ENCODE results near the gene KIF21B. TPM values are rescaled to one million over a fixed set of nuclear protein-coding genes. Genes with fewer than 3 reads are reported as not detected.

The KIF21B gene
- polyA plus RNA-seq, 1 experiment: 0.24 TPM

DNA sequence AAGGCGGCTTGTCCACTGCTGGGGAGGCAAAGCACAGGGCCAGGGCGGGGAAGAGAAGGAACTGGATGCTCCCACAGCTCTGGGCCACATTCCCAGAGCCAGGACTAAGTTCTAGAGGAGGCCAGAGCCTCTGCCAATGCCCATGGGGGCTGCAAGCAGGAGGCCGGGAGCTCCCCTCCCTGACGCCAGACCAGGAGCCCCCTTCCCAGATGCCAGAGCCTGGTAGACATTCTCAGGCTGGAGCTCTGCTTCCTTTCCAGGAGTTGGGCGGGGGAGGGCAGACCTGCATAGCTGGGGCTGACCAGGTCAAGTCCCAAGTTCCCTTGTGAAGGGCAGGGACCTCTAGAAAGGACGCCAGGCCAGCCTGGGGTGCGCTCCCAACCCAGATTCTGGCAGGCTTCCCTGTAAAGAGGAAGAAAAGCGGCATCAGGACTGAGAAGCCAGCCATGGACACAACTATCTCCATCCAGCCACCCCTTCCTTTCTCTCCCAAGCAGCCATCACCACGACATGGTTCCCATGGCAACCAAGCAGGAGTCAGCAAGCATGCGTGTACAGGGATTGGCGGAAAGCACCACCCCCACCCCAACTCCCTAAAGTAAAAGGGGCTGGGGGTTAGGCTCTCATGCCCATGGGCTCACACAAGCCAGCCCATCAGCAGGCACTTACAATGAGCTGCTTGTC is 13.4 kb downstream of the KIF21B start:
- no peak for DNase-seq (ENCODE audit: low read depth, low spot score)
- no peak for TF ChIP-seq CTCF (IDR thresholded peaks at IDR 0.05; ENCODE audit: low read depth, low read length)
- no peaks in the 10 kb centered on the region; the same call in 1 of the 2 replicates for H3K9me3 ChIP-seq (ENCODE audit: control insufficient read depth, insufficient read depth, low read length)
- no peak overlapping the region for H3K27ac ChIP-seq (ENCODE audit: low read depth, low read length)
- H3K27me3 ChIP-seq (ENCODE audit: control insufficient read depth, insufficient read depth, low read length): peaks cover 20% of the 10 kb centered on the region
- CTCF ChIA-PET: interaction anchor here (1.1 to 1.5 kb wide), 3 partner anchors 10 to 119 kb away, joined by 3 to 5 read pairs (median 5); no protein-coding TSS in a partner anchor
- no peak overlapping the region for H3K4me3 ChIP-seq (ENCODE audit: low read depth, low read length)
- POLR2A ChIA-PET: no interaction called here

DNA sequence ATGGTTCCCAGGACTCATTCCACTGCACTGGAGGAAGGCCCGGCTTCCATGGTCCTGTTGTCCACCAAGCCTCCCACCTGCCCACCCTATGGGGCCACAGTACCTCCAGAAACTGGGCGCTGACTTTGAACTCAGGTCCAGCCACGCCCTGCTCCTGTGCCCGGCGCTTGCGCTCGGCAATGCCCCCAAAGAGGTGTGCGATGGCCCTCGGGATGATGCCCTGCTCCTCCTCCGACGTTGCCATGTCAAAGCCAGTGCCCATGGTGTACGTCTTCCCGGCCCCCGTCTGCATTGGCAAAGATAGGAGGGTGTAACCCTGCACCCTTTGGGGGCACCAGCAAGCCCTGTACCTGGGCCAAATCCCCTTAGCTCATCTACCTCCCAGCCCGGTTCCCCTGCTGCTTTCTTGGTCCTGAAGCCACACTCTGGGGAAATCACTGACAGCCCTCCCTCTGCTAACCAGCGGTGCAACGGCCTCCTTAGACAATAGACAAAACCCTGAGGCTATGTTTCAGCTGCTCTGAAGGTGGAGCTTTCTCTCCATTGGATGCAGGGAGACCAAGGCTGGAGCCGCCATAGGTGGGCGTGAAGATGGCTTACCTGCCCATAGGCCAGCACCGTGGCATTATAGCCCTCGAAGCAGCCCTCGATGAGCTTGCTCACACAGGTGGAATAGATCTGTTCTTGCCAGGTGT is 14.7 kb downstream of the KIF21B start:
- POLR2A ChIA-PET: no interaction called here

DNA sequence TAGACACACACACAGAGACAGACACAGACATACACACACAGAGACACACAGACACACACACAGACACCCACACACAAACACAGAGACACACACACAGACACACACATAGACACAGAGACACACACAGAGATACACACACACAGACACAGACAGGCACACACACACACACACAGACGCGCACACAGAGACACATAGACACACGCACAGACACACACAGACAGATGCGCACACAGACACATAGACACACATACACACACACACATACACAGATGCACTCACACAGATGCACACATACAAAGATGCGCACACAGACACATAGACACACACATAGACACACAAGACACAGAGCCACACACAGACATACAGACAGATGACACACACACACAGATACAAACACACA is 16.0 kb downstream of the KIF21B start:
- Histone ChIP-seq H3K4me3 (ENCODE audit: low read depth, low read length) (no peak overlapping the region), H3K27ac (ENCODE audit: low read depth, low read length) (no peak overlapping the region), H3K27me3 (ENCODE audit: control insufficient read depth, insufficient read depth, low read length) (peaks cover 7% of the 10 kb centered on the region), H3K9me3 (ENCODE audit: control insufficient read depth, insufficient read depth, low read length) (no peaks in the 10 kb centered on the region; the same call in 1 of the 2 replicates)
- TF ChIP-seq CTCF (IDR thresholded peaks at IDR 0.05; ENCODE audit: low read depth, low read length): no peak
- no peak for DNase-seq (ENCODE audit: low read depth, low spot score)
- ChIA-PET POLR2A (no interaction called here), CTCF (no interaction called here)

More for the DNA sequence above, 14.7 kb downstream of the KIF21B start:
- no peak overlapping the region for H3K27ac ChIP-seq (ENCODE audit: low read depth, low read length)
- DNase-seq (ENCODE audit: low read depth, low spot score): no peak
- TF ChIP-seq CTCF (IDR thresholded peaks at IDR 0.05; ENCODE audit: low read depth, low read length): no peak
- CTCF ChIA-PET: interaction anchor here (1.1 to 1.3 kb wide), 2 partner anchors 37 to 118 kb away, joined by 3 to 5 read pairs; no protein-coding TSS in a partner anchor
- peaks cover 16% of the 10 kb centered on the region for H3K27me3 ChIP-seq (ENCODE audit: control insufficient read depth, insufficient read depth, low read length)
- H3K9me3 ChIP-seq (ENCODE audit: control insufficient read depth, insufficient read depth, low read length): no peaks in the 10 kb centered on the region; the same call in 1 of the 2 replicates
- H3K4me3 ChIP-seq (ENCODE audit: low read depth, low read length): no peak overlapping the region

DNA sequence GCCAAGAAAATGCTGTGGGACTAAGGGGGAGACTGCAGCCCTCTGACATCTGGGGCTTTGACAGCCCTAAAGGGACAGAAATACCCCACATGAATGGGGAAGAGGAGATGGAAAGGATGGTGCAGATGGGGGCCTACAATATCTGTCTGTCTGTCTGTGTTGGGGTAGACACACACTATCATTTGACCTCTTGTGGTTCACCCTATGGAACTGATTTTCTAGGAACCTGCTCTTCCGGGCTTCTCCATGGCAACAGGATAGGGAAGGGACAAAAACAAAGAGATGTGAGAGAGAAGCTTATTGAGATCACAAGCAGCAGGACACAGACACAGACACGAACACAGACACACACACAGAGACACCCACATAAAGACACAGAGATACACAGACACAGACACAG is 17.1 kb downstream of the KIF21B start:
- CTCF ChIA-PET: no interaction called here
- POLR2A ChIA-PET: no interaction called here
- H3K27me3 ChIP-seq (ENCODE audit: control insufficient read depth, insufficient read depth, low read length): peaks cover under 1% of the 10 kb centered on the region

More for the DNA sequence above, 17.1 kb downstream of the KIF21B start:
- no peak for DNase-seq (ENCODE audit: low read depth, low spot score)
- Histone ChIP-seq H3K4me3 (ENCODE audit: low read depth, low read length) (no peak overlapping the region), H3K27ac (ENCODE audit: low read depth, low read length) (no peak overlapping the region), H3K9me3 (ENCODE audit: control insufficient read depth, insufficient read depth, low read length) (no peaks in the 10 kb centered on the region; the same call in 1 of the 2 replicates)
- TF ChIP-seq CTCF (IDR thresholded peaks at IDR 0.05; ENCODE audit: low read depth, low read length): no peak
